ENCODE data around the gene NOC3L.

The NOC3L gene

DNA sequence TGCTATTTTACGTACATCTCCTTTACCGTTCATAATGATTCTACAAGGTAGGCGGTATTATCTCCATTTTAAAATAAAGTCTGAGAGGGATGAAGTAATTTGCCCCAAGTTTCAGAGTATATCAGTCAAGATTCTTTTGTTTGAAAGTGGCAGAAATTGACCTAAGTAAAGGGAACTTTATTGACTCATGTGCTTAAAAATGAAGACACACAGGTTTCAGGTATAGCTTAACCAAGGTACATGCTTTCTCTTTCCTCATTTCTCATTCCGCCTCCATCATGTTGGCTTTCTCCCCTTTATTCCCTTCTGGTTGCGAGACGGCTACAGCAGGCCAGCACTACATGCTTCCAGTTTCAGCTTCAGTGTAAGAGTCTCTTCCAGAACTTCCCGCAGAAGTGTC is 77.5 kb downstream of the NOC3L start:
- ChIA-PET POLR2A (no interaction called here), CTCF (no interaction called here)
- no peak for DNase-seq (ENCODE audit: extremely low spot score)
- TF ChIP-seq FOXM1 (IDR thresholded peaks at IDR 0.05; ENCODE audit: borderline replicate concordance), result no peak
- TF ChIP-seq BHLHE40 (IDR thresholded peaks at IDR 0.05; ENCODE audit: borderline replicate concordance), result no peak
- TF ChIP-seq FOXK2 (IDR thresholded peaks at IDR 0.05), result no peak
- no peak for TF ChIP-seq ZNF384 (IDR thresholded peaks at IDR 0.05)
- TF ChIP-seq FOXA1 (IDR thresholded peaks at IDR 0.05), result no peak
- TF ChIP-seq, protein P1, sequence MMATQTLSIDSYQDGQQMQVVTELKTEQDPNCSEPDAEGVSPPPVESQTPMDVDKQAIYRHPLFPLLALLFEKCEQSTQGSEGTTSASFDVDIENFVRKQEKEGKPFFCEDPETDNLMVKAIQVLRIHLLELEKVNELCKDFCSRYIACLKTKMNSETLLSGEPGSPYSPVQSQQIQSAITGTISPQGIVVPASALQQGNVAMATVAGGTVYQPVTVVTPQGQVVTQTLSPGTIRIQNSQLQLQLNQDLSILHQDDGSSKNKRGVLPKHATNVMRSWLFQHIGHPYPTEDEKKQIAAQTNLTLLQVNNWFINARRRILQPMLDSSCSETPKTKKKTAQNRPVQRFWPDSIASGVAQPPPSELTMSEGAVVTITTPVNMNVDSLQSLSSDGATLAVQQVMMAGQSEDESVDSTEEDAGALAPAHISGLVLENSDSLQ (IDR thresholded peaks at IDR 0.05), result no peak
- no peak for TF ChIP-seq NFRKB (IDR thresholded peaks at IDR 0.05)
- TF ChIP-seq L3MBTL2 (conservative IDR thresholded peaks at IDR 0.05), result no peak
- TF ChIP-seq CTBP1 (IDR thresholded peaks at IDR 0.05; ENCODE audit: borderline replicate concordance), result no peak
- TF ChIP-seq ARNT (IDR thresholded peaks at IDR 0.05), result no peak
- no peak for TF ChIP-seq SUZ12 (IDR thresholded peaks at IDR 0.05)
- no peak for TF ChIP-seq LEF1 (IDR thresholded peaks at IDR 0.05; ENCODE audit: borderline replicate concordance)
